KMS-11 (cell line): ENCODE measurements around the gene PDE4D.

Experiments used
- H2AFZ ChIP-seq: fragments of 200-600 bp; sonication (generic); 2 replicates; pipeline ENCODE4 v1.6.1; 2016; ENCODE audit warnings: antibody characterized with exemption, mixed run types, low read depth
- H3K27ac ChIP-seq: fragments of 200-600 bp; sonication (generic); 2 replicates; pipeline ENCODE4 v1.6.1; 2016; ENCODE audit warnings: mild to moderate bottlenecking, mixed run types
- H3K27me3 ChIP-seq: fragments of 200-600 bp; sonication (generic); 2 replicates; pipeline ENCODE4 v1.6.1; 2017; ENCODE audit warnings: mild to moderate bottlenecking, low read depth, mixed run types, moderate library complexity; ENCODE audit not compliant: insufficient read depth
- H3K36me3 ChIP-seq: fragments of 200-600 bp; sonication (generic); 2 replicates; pipeline ENCODE4 v1.6.1; 2017; ENCODE audit warnings: mild to moderate bottlenecking, mixed run types; ENCODE audit not compliant: insufficient read depth
- H3K4me1 ChIP-seq: fragments of 200-600 bp; sonication (generic); 2 replicates; pipeline ENCODE4 v1.6.1; 2016; ENCODE audit warnings: mild to moderate bottlenecking, low read depth, mixed run types; ENCODE audit not compliant: poor library complexity, severe bottlenecking
- H3K4me2 ChIP-seq: fragments of 200-600 bp; sonication (generic); 2 replicates; pipeline ENCODE4 v1.7.0; 2016; ENCODE audit warnings: mild to moderate bottlenecking, mixed run types
- H3K4me3 ChIP-seq: fragments of 200-600 bp; sonication (generic); IDR thresholded peaks from 2 replicates; pipeline ENCODE4 v1.6.1; 2017; ENCODE audit warnings: low read depth, low read length, mixed read lengths; ENCODE audit not compliant: insufficient read depth
- H3K79me2 ChIP-seq: fragments of 200-600 bp; sonication (generic); 2 replicates; pipeline ENCODE4 v1.6.1; 2016; ENCODE audit warnings: low read depth, mixed run types; ENCODE audit not compliant: insufficient read depth
- H3K9ac ChIP-seq: fragments of 200-600 bp; sonication (generic); 2 replicates; pipeline ENCODE4 v1.6.1; 2016; ENCODE audit warnings: mild to moderate bottlenecking, mixed run types
- H4K20me1 ChIP-seq: fragments of 200-600 bp; sonication (generic); 2 replicates; pipeline ENCODE4 v1.6.1; 2016; ENCODE audit warnings: mild to moderate bottlenecking, mixed run types; ENCODE audit not compliant: insufficient read depth
- CTCF ChIP-seq: fragments of 200-600 bp; sonication (generic); conservative IDR thresholded peaks from 2 replicates; pipeline ENCODE4 v1.6.1; 2017; ENCODE audit warnings: low read depth, mild to moderate bottlenecking, antibody characterized with exemption, low read length, moderate library complexity, mixed read lengths

The PDE4D gene

GRCh38 chr5:59712836-59713497, 180.6 kb downstream of the PDE4D start:
- H3K4me3 ChIP-seq: no peak overlapping the region
- TF ChIP-seq CTCF: no peak
- H3K4me2 ChIP-seq: no peak overlapping the region
- no peaks in the 10 kb centered on the region for H3K27me3 ChIP-seq
- no peaks in the 10 kb centered on the region for H3K4me1 ChIP-seq
- no peak overlapping the region for H3K9ac ChIP-seq
- no peaks in the 10 kb centered on the region for H3K79me2 ChIP-seq
- H4K20me1 ChIP-seq: no peaks in the 10 kb centered on the region
- H3K36me3 ChIP-seq: no peaks in the 10 kb centered on the region
- no peak overlapping the region for H2AFZ ChIP-seq
- no peak overlapping the region for H3K27ac ChIP-seq

GRCh38 chr5:59711310-59711709, 182.2 kb downstream of the PDE4D start:
- Histone ChIP-seq H3K4me3 (no peak overlapping the region), H2AFZ (no peak overlapping the region), H3K79me2 (no peaks in the 10 kb centered on the region), H3K27me3 (no peaks in the 10 kb centered on the region), H3K4me2 (no peak overlapping the region), H3K36me3 (no peaks in the 10 kb centered on the region), H3K4me1 (no peaks in the 10 kb centered on the region), H3K9ac (no peak overlapping the region), H3K27ac (no peak overlapping the region), H4K20me1 (no peaks in the 10 kb centered on the region)
- no peak for TF ChIP-seq CTCF

- Histone ChIP-seq H3K9ac (no peak overlapping the region), H3K4me2 (no peak overlapping the region), H2AFZ (no peak overlapping the region), H3K4me1 (no peaks in the 10 kb centered on the region), H4K20me1 (no peaks in the 10 kb centered on the region), H3K36me3 (no peaks in the 10 kb centered on the region), H3K79me2 (no peaks in the 10 kb centered on the region), H3K27ac (no peak overlapping the region), H3K4me3 (no peak overlapping the region), H3K27me3 (no peaks in the 10 kb centered on the region)
- TF ChIP-seq CTCF: no peak
Observed at GRCh38 chr5:59709846-59710245, 183.7 kb downstream of the PDE4D start.

GRCh38 chr5:59709346-59709821, 184.1 kb downstream of the PDE4D start:
- no peaks in the 10 kb centered on the region for H4K20me1 ChIP-seq
- H3K27ac ChIP-seq: no peak overlapping the region
- H3K4me3 ChIP-seq: no peak overlapping the region
- H2AFZ ChIP-seq: no peak overlapping the region
- no peaks in the 10 kb centered on the region for H3K79me2 ChIP-seq
- H3K36me3 ChIP-seq: no peaks in the 10 kb centered on the region
- no peak overlapping the region for H3K9ac ChIP-seq
- no peak for TF ChIP-seq CTCF
- no peaks in the 10 kb centered on the region for H3K4me1 ChIP-seq
- H3K27me3 ChIP-seq: no peaks in the 10 kb centered on the region
- H3K4me2 ChIP-seq: no peak overlapping the region
